H1 (cell line): ENCODE measurements around the gene RAD52. TPM values are rescaled to one million over a fixed set of nuclear protein-coding genes. Genes with fewer than 3 reads are reported as not detected.

Source experiments
- CTCF ChIA-PET: fragments of 300-600 bp; sonication (Branson Sonifier 250); formaldehyde crosslinking; loops from one replicate; lab custom pipeline; 2021; ENCODE audit not compliant: partially characterized antibody; lab: Charles Lee
- POLR2A ChIA-PET: fragments of 300-600 bp; sonication (Branson Sonifier 250); formaldehyde crosslinking; loops from one replicate; lab custom pipeline; 2021; ENCODE audit warnings: inconsistent platforms; ENCODE audit not compliant: partially characterized antibody; lab: Charles Lee
- DNase-seq, 2 experiments: peaks; one replicate each; pipeline versions ENCODE4 v3.0.0 to v3.0.0-alpha.2; 2010 to 2022; ENCODE audit warnings: low spot score in 2 of 2, low read depth in 1 of 2, mixed read lengths in 1 of 2
- FAIRE-seq: peaks from 2 replicates; lab custom pipeline; 2011; peaks lifted over from hg19 to GRCh38; lab: Jason Lieb, UNC
- H2AFZ ChIP-seq: 2 replicates; pipeline ENCODE4 v1.8.1; 2012; ENCODE audit warnings: low read length, inconsistent platforms
- H2AK5ac ChIP-seq: 2 replicates; pipeline ENCODE4 v1.6.1; 2013; ENCODE audit warnings: low read depth, low read length
- H2BK120ac ChIP-seq: replicated peaks from 2 replicates; pipeline ENCODE3; 2013; ENCODE audit warnings: low read depth, low read length, inconsistent platforms
- H2BK12ac ChIP-seq: 2 replicates; pipeline ENCODE4 v1.6.1; 2013; ENCODE audit warnings: low read depth, low read length
- H2BK15ac ChIP-seq: 2 replicates; pipeline ENCODE4 v1.6.1; 2013; ENCODE audit warnings: low read length
- H2BK20ac ChIP-seq: 2 replicates; pipeline ENCODE4 v1.6.1; 2013; ENCODE audit warnings: low read length
- H2BK5ac ChIP-seq: 2 replicates; pipeline ENCODE4 v1.6.1; 2013; ENCODE audit warnings: low read depth, low read length
- H3K14ac ChIP-seq: 2 replicates; pipeline ENCODE4 v1.6.1; 2013; ENCODE audit warnings: inconsistent platforms; ENCODE audit not compliant: insufficient read length
- H3K18ac ChIP-seq: 2 replicates; pipeline ENCODE4 v1.6.1; 2013; ENCODE audit warnings: low read length; ENCODE audit errors: extremely low read depth
- H3K23ac ChIP-seq: 2 replicates; pipeline ENCODE4 v1.6.1; 2013; ENCODE audit warnings: inconsistent platforms; ENCODE audit not compliant: insufficient read length
- H3K23me2 ChIP-seq: 2 replicates; pipeline ENCODE4 v1.6.1; 2013; ENCODE audit warnings: low read depth, low read length
- H3K27ac ChIP-seq: 2 replicates; pipeline ENCODE4 v1.6.1; 2011; ENCODE audit warnings: low read depth, low read length, inconsistent platforms
- H3K27me3 ChIP-seq, 4 experiments: replicated peaks in 1 of 4; 1 replicate in 1 of 4; 2 replicates in 3 of 4; pipeline versions ENCODE4 v1.6.1 to v1.8.1; 2011 to 2013; ENCODE audit warnings: low read length in 3 of 4, mild to moderate bottlenecking in 3 of 4, inconsistent platforms in 2 of 4, mixed read lengths in 2 of 4, moderate library complexity in 1 of 4; ENCODE audit not compliant: control insufficient read depth in 3 of 4, insufficient read depth in 3 of 4; ENCODE audit errors: extremely low read depth in 1 of 4
- H3K36me3 ChIP-seq, 4 experiments: 2 replicates each; pipeline versions ENCODE4 v1.6.1 to v1.8.1; 2011 to 2013; ENCODE audit warnings: mild to moderate bottlenecking in 4 of 4, low read length in 3 of 4, moderate library complexity in 2 of 4, control low read depth in 1 of 4, inconsistent platforms in 1 of 4; ENCODE audit not compliant: insufficient read depth in 4 of 4, control insufficient read depth in 2 of 4
- H3K4ac ChIP-seq: replicated peaks from 2 replicates; pipeline ENCODE3; 2013; ENCODE audit warnings: low read length, low read depth, mixed read lengths, inconsistent platforms; ENCODE audit not compliant: insufficient read length
- H3K4me1 ChIP-seq, 4 experiments: replicated peaks in 1 of 4; 1 replicate in 1 of 4; 2 replicates in 3 of 4; pipeline versions ENCODE4 v1.6.1 to v1.8.1; 2011 to 2013; ENCODE audit warnings: low read length in 3 of 4, inconsistent platforms in 2 of 4, mixed read lengths in 1 of 4; ENCODE audit not compliant: insufficient read depth in 4 of 4, control insufficient read depth in 3 of 4
- H3K4me2 ChIP-seq, 2 experiments: 2 replicates each; pipeline versions ENCODE4 v1.6.1 to v1.8.1; 2011 to 2013; ENCODE audit warnings: low read depth in 2 of 2, low read length in 2 of 2, control low read depth in 1 of 2, inconsistent platforms in 1 of 2, mild to moderate bottlenecking in 1 of 2; ENCODE audit not compliant: insufficient read depth in 1 of 2
- H3K4me3 ChIP-seq, 4 experiments: fragments of 200-600, 300-600 bp in 1 of 4; sonication (generic), shearing (Covaris generic), sonication (Bioruptor Twin) in 1 of 4; 2 replicates each; pipeline versions ENCODE4 v1.5.1 to v1.8.1; 2011 to 2016; ENCODE audit warnings: low read length in 4 of 4, low read depth in 3 of 4, control low read depth in 2 of 4, inconsistent platforms in 2 of 4, mild to moderate bottlenecking in 2 of 4, mixed read lengths in 1 of 4, moderate library complexity in 1 of 4; ENCODE audit not compliant: insufficient read depth in 2 of 4; ENCODE audit errors: extremely low read depth in 1 of 4
- H3K56ac ChIP-seq: replicated peaks from 2 replicates; pipeline ENCODE3; 2013; ENCODE audit warnings: low read depth, mild to moderate bottlenecking, mixed read lengths, low read length, inconsistent platforms; ENCODE audit not compliant: insufficient read length
- H3K79me1 ChIP-seq: 2 replicates; pipeline ENCODE4 v1.6.1; 2013; ENCODE audit warnings: low read depth, low read length, control low read depth
- H3K79me2 ChIP-seq, 2 experiments: 2 replicates each; pipeline versions ENCODE4 v1.6.1 to v1.8.1; 2012 to 2013; ENCODE audit warnings: low read length in 2 of 2, mild to moderate bottlenecking in 2 of 2, inconsistent platforms in 1 of 2; ENCODE audit not compliant: insufficient read depth in 2 of 2, control insufficient read depth in 1 of 2
- H3K9ac ChIP-seq, 4 experiments: replicated peaks in 1 of 4; 1 replicate in 1 of 4; 2 replicates in 3 of 4; pipeline versions ENCODE4 v1.6.1 to v1.8.1; 2011 to 2013; ENCODE audit warnings: low read depth in 3 of 4, low read length in 3 of 4, control low read depth in 2 of 4, mild to moderate bottlenecking in 2 of 4, moderate library complexity in 2 of 4, inconsistent platforms in 1 of 4; ENCODE audit errors: extremely low read depth in 1 of 4
- H3K9me3 ChIP-seq, 2 experiments: 2 replicates each; pipeline versions ENCODE4 v1.6.1 to v1.8.1; 2012 to 2013; ENCODE audit warnings: mild to moderate bottlenecking in 2 of 2, moderate library complexity in 2 of 2, control low read depth in 1 of 2, inconsistent platforms in 1 of 2, low read depth in 1 of 2, low read length in 1 of 2, mixed read lengths in 1 of 2; ENCODE audit not compliant: insufficient read depth in 2 of 2
- H4K20me1 ChIP-seq, 2 experiments: replicated peaks in 1 of 2; 2 replicates each; pipeline versions ENCODE3 to v1.8.1; 2011 to 2013; ENCODE audit warnings: inconsistent platforms in 2 of 2, low read length in 2 of 2, mild to moderate bottlenecking in 1 of 2; ENCODE audit not compliant: insufficient read depth in 2 of 2, control insufficient read depth in 1 of 2
- H4K5ac ChIP-seq: 2 replicates; pipeline ENCODE4 v1.6.1; 2013; ENCODE audit warnings: low read length, low read depth, mixed read lengths, inconsistent platforms; ENCODE audit not compliant: insufficient read length
- H4K8ac ChIP-seq: 2 replicates; pipeline ENCODE4 v1.8.0; 2013; ENCODE audit warnings: mild to moderate bottlenecking, moderate library complexity, low read length, inconsistent platforms; ENCODE audit not compliant: insufficient read depth; ENCODE audit errors: extremely low read depth
- H4K91ac ChIP-seq: replicated peaks from 2 replicates; pipeline ENCODE3; 2013; ENCODE audit warnings: low read length, mixed read lengths, inconsistent platforms; ENCODE audit not compliant: insufficient read length
- E2F6 ChIP-seq: IDR thresholded peaks from 2 replicates; pipeline ENCODE4 v1.6.1; 2012; ENCODE audit warnings: inconsistent platforms
- NANOG ChIP-seq: IDR thresholded peaks from 2 replicates; pipeline ENCODE4 v1.6.1; 2011; ENCODE audit warnings: low read length, low read depth, mild to moderate bottlenecking, inconsistent platforms; ENCODE audit not compliant: insufficient read depth, poor library complexity, severe bottlenecking
- POU5F1 ChIP-seq: IDR thresholded peaks from 2 replicates; pipeline ENCODE4 v1.6.1; 2011; ENCODE audit warnings: low read depth, mild to moderate bottlenecking, low read length, moderate library complexity
- SIX5 ChIP-seq: IDR thresholded peaks from 2 replicates; pipeline ENCODE4 v1.6.1; 2011; ENCODE audit warnings: mild to moderate bottlenecking, low read depth, low read length
- SUZ12 ChIP-seq: fragments of 200-600 bp; sonication (generic); IDR thresholded peaks from 2 replicates; pipeline ENCODE4 v1.6.1; 2012; ENCODE audit warnings: mild to moderate bottlenecking, inconsistent platforms, low read length, moderate library complexity, mixed read lengths
- WGBS, 2 experiments: shearing (Covaris generic) in 1 of 2; methylation state at CpG; one replicate each; pipeline versions ENCODE4 v1.1.6 to v1.1.7; 2013 to 2015; ENCODE audit warnings: low lambda C conversion rate in 2 of 2, mixed read lengths in 2 of 2, inconsistent platforms in 1 of 2, low coverage in 1 of 2, missing lambda C conversion rate in 1 of 2; ENCODE audit not compliant: insufficient replicate concordance in 2 of 2, insufficient coverage in 1 of 2, insufficient read length in 1 of 2; ENCODE audit errors: extremely low coverage in 1 of 2, missing lambda C conversion rate in 1 of 2; 5-methylcytosine and 5-hydroxymethylcytosine counted together
- polyA plus RNA-seq, 7 experiments: library from polyadenylated mRNA; depleted of rRNA in 3 of 7; stranded (reverse) in 5 of 7; unstranded in 2 of 7; fragments of >200 nt in 5 of 7; fragments of 200-250 nt in 2 of 7; gene quantifications; 1 replicate in 5 of 7; 2 replicates in 1 of 7; 4 replicates in 1 of 7; pipeline versions ENCODE4 v1.2.1 to v1.2.3, GENCODE V29; 2011 to 2013; ENCODE audit warnings: missing spikeins in 2 of 7, mixed read lengths in 2 of 7
- total RNA-seq: library from RNA; stranded (reverse); fragmentation: NEBNext Ultra II Directional; extraction: Animal tissue kit (Norgen Biotek cat#: 25700); gene quantifications from 2 replicates; pipeline ENCODE4 v1.2.1, GENCODE V29; 2021

The RAD52 gene
- total and polyA plus RNA-seq, 2 of the 8 experiments (the other 6 are each of a cell fraction or from before 2014, with no cell fraction given) = 12.5 to 14.3 TPM

- Histone ChIP-seq H3K4me2 (no peak overlapping the region), H3K14ac (no peak overlapping the region), H2BK5ac (no peak overlapping the region), H3K79me2 (no peaks in the 10 kb centered on the region), H3K9me3 (no peaks in the 10 kb centered on the region), H3K27ac (no peak overlapping the region), H2BK20ac (no peak overlapping the region), H4K91ac (no peak overlapping the region), H2BK120ac (no peak overlapping the region), H4K5ac (no peak overlapping the region), H4K8ac (no peak overlapping the region), H4K20me1 (no peaks in the 10 kb centered on the region), H3K4me3 (no peak overlapping the region), H3K4me1 (no peaks in the 10 kb centered on the region), H3K36me3 (no peaks in the 10 kb centered on the region), H3K27me3 (no peaks in the 10 kb centered on the region; a peak in 1 of 7 replicates), H3K23me2 (no peaks in the 10 kb centered on the region), H3K4ac (no peak overlapping the region), H3K23ac (no peak overlapping the region), H2AK5ac (no peak overlapping the region), H2AFZ (no peak overlapping the region), H3K79me1 (no peaks in the 10 kb centered on the region), H2BK15ac (no peak overlapping the region), H3K9ac (no peak overlapping the region), H3K56ac (no peak overlapping the region), H3K18ac (no peak overlapping the region), H2BK12ac (no peak overlapping the region)
- CTCF ChIA-PET = interaction anchor here (0.6 to 1.8 kb wide), 3 partner anchors 9 to 14 kb away, joined by 3 to 6 read pairs (median 3); partner anchors contain the start of gene RAD52
- DNase-seq (no peak), FAIRE-seq (no peak)
- 84% methylated on average over 7 of the region's 8 CpGs; no CpG with 5 or more reads in 1 of the 2 experiments for WGBS, 2 experiments
- TF ChIP-seq SUZ12 (no peak), E2F6 (no peak), POU5F1 (no peak), SIX5 (no peak), NANOG (no peak)
- POLR2A ChIA-PET = interaction anchor here (2.3 kb wide), 1 partner anchor 9 kb away, joined by 8 read pairs; the partner anchor contains the start of gene RAD52
These were observed 9.2 kb upstream of the RAD52 start for GRCh38 chr12:958588-959123.
